HG02884 (cell line): ENCODE measurements around the gene PSG6.
"Not testable (repeated sequence)": the region's sequence is repeated elsewhere in the genome, so short reads cannot be mapped to it uniquely, and the experiment has no call there.

ENCODE experiments used
- ATAC-seq: cut with Tn5 transposase; IDR thresholded peaks from one replicate; pipeline ENCODE4 v1.9.1; 2021; ENCODE audit warnings: mild to moderate bottlenecking, moderate library complexity; ENCODE audit not compliant: unreplicated experiment

PSG6 gene

DNA sequence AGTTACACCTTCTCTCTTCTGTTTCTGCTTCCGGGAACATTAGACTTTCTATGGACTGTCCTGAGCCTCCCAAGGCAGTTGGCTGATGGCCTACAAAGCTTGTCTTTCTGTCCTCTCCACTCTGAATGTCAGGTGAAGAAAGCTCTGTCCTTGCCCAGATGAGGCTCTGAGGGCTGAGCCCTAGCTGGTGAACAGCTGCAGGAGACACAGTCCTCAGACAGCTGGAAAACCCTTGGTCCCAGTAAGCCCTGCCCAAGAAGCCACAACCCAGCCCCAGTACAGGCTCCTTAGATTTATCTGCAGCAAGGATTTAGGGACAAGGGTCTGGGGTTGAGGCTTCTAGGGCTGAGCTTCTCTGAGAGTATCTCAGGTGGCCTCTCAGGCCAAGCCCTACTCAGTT, 64.5 kb downstream of the PSG6 start:
- not testable (repeated sequence) for ATAC-seq

DNA sequence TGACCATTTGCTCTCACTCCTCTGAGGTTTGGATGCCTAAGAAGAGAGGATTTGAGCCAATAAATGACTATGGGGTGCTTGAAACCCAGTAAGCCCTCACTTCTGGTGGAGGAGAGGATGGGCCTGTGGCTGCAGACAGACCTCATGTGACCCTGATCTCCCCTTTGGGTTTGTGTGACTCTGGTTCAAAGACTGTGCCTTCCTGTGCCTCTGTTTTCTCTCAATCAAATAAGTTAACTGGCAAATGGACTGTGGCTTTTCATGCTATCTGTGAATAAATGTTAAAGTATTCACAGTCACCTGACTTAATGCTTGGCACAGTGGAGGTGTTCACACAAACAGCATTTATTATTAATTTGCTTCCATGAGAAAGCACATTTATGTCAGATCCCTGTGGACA, 64.9 kb downstream of the PSG6 start:
- not testable (repeated sequence) for ATAC-seq
